SK-N-SH treated with all-trans-retinoic acid at 6 μM for 48 hours (cell line): Measurements from ENCODE around the gene CEP78.

Experiments
- ATAC-seq: fragments of 200-7000 bp; cut with Tn5 transposase; 3 replicates; pipeline ENCODE4 v1.9.1; 2020; ENCODE audit warnings: mild to moderate bottlenecking, moderate library complexity
- ARNTL ChIP-seq: fragments of 450-650 bp; formaldehyde crosslinking; IDR thresholded peaks from 2 replicates; pipeline ENCODE4 v1.5.0; 2020; ENCODE audit warnings: low read depth, mild to moderate bottlenecking, moderate library complexity, borderline replicate concordance
- BACH2 ChIP-seq: fragments of 250-450 bp; sonication (Bioruptor Pico); IDR thresholded peaks from 2 replicates; pipeline ENCODE4 v1.9.0; 2021; ENCODE audit warnings: mild to moderate bottlenecking, borderline replicate concordance
- CSDC2 ChIP-seq: fragments of 250-450 bp; sonication (Bioruptor Pico); IDR thresholded peaks from 2 replicates; pipeline ENCODE4 v1.5.0; 2020; ENCODE audit warnings: mild to moderate bottlenecking, moderate library complexity
- ESRRG ChIP-seq: fragments of 250-450 bp; sonication (Bioruptor Pico); IDR thresholded peaks from 2 replicates; pipeline ENCODE4 v1.6.1; 2021; ENCODE audit warnings: mild to moderate bottlenecking
- GLIS3 ChIP-seq: fragments of 250-450 bp; sonication (Bioruptor Pico); IDR thresholded peaks from 2 replicates; pipeline ENCODE4 v1.5.0; 2020; ENCODE audit warnings: mild to moderate bottlenecking, moderate library complexity
- ISL1 ChIP-seq: fragments of 250-450 bp; sonication (Bioruptor Pico); IDR thresholded peaks from 2 replicates; pipeline ENCODE4 v2.1.2; 2022; ENCODE audit warnings: mild to moderate bottlenecking, moderate library complexity
- OSR1 ChIP-seq: fragments of 250-450 bp; sonication (Bioruptor Pico); IDR thresholded peaks from 2 replicates; pipeline ENCODE4 v1.8.0; 2022; ENCODE audit warnings: moderate library complexity, mild to moderate bottlenecking, inconsistent platforms
- PPARA ChIP-seq: fragments of 250-450 bp; sonication (Bioruptor Pico); IDR thresholded peaks from 2 replicates; pipeline ENCODE4 v1.5.0; 2020; ENCODE audit warnings: mild to moderate bottlenecking, borderline replicate concordance
- RARB ChIP-seq: fragments of 250-450 bp; sonication (Bioruptor Pico); IDR thresholded peaks from 2 replicates; pipeline ENCODE4 v1.8.0; 2021; ENCODE audit warnings: mild to moderate bottlenecking, moderate library complexity
- SNAI2 ChIP-seq: fragments of 250-450 bp; sonication (Bioruptor Pico); IDR thresholded peaks from 2 replicates; pipeline ENCODE4 v1.5.0; 2020; ENCODE audit warnings: mild to moderate bottlenecking, moderate library complexity
- TCF4 ChIP-seq: fragments of 250-450 bp; sonication (Bioruptor Pico); IDR thresholded peaks from 2 replicates; pipeline ENCODE4 v1.8.0; 2021; ENCODE audit warnings: mild to moderate bottlenecking, moderate library complexity, borderline replicate concordance
- TOX ChIP-seq: fragments of 250-450 bp; sonication (Bioruptor Pico); IDR thresholded peaks from 2 replicates; pipeline ENCODE4 v1.8.0; 2021; ENCODE audit warnings: mild to moderate bottlenecking, moderate library complexity, borderline replicate concordance
- ZC3H10 ChIP-seq: fragments of 250-450 bp; sonication (Bioruptor Pico); IDR thresholded peaks from 2 replicates; pipeline ENCODE4 v1.5.1; 2021; ENCODE audit warnings: mild to moderate bottlenecking, moderate library complexity
- ZFP3 ChIP-seq: fragments of 250-450 bp; sonication (Bioruptor Pico); IDR thresholded peaks from 2 replicates; pipeline ENCODE4 v1.5.0; 2020; ENCODE audit warnings: mild to moderate bottlenecking, moderate library complexity
- ZFP30 ChIP-seq: fragments of 450-650 bp; formaldehyde crosslinking; IDR thresholded peaks from 2 replicates; pipeline ENCODE4 v1.5.0; 2022; ENCODE audit warnings: mild to moderate bottlenecking, moderate library complexity
- ZNF565 ChIP-seq: fragments of 450-650 bp; formaldehyde crosslinking; conservative IDR thresholded peaks from 2 replicates; pipeline ENCODE4 v1.5.0; 2020; ENCODE audit warnings: low read depth, mild to moderate bottlenecking, moderate library complexity
- ZNF70 ChIP-seq: fragments of 450-650 bp; formaldehyde crosslinking; IDR thresholded peaks from 2 replicates; pipeline ENCODE4 v1.5.0; 2020; ENCODE audit warnings: mild to moderate bottlenecking, moderate library complexity
- TF ChIP-seq, protein P1 (sequence below): fragments of 250-450 bp; sonication (Bioruptor Pico); IDR thresholded peaks from 2 replicates; pipeline ENCODE4 v1.8.0; 2020; ENCODE audit warnings: mild to moderate bottlenecking, moderate library complexity, borderline replicate concordance
- TF ChIP-seq, protein P2 (sequence below): fragments of 250-450 bp; sonication (Bioruptor Pico); IDR thresholded peaks from 2 replicates; pipeline ENCODE4 v1.5.1; 2020; ENCODE audit warnings: low read depth, mild to moderate bottlenecking, moderate library complexity
- TF ChIP-seq, protein P3 (sequence below): fragments of 250-450 bp; sonication (Bioruptor Pico); IDR thresholded peaks from 2 replicates; pipeline ENCODE4 v1.5.0; 2020; ENCODE audit warnings: mild to moderate bottlenecking, moderate library complexity
- TF ChIP-seq, protein P4 (sequence below): fragments of 250-450 bp; sonication (Bioruptor Pico); IDR thresholded peaks from 2 replicates; pipeline ENCODE4 v1.8.0; 2021; ENCODE audit warnings: low read depth, mild to moderate bottlenecking, moderate library complexity, borderline replicate concordance
- TF ChIP-seq, protein P5 (sequence below): fragments of 250-450 bp; sonication (Bioruptor Pico); IDR thresholded peaks from 2 replicates; pipeline ENCODE4 v1.5.1; 2021; ENCODE audit warnings: mild to moderate bottlenecking, moderate library complexity

The CEP78 gene

DNA sequence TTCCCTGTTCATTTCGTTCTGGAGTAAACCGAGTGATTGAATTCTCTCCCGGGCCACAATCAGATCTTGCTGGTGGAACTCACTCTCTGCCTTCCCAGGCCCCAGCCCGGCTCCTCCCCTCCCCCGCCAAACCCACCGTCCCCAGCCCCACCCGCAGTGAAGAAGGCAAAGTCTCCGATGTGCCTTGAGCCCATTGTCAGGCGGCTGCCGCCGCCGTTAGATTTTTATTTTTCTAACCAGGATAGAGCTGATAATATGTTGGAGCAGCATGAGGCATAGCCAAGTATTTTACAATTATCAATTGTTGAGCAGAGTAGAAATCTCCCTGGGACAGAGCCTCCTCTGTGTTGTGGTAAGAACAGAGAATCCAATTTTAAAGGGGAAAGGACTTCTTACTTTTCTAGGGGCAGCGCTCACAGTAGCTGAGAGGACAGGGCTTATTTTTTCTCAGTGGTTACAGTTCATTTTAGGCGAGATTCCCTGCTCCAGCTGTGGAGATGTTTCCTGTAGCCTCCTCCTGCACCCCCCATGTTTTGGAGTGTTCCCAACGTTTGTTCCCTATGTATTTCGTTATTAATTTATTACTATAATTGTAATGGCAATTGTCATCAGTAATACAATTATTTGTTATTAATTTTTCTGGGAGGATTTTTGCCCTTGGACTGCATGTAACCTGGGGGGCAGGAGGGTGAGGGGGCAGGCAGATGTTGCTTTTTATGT lies 62.3 kb downstream of the CEP78 start:
- no peak for TF ChIP-seq ZNF565 (CRISPR knock-in tag)
- TF ChIP-seq, protein P1, sequence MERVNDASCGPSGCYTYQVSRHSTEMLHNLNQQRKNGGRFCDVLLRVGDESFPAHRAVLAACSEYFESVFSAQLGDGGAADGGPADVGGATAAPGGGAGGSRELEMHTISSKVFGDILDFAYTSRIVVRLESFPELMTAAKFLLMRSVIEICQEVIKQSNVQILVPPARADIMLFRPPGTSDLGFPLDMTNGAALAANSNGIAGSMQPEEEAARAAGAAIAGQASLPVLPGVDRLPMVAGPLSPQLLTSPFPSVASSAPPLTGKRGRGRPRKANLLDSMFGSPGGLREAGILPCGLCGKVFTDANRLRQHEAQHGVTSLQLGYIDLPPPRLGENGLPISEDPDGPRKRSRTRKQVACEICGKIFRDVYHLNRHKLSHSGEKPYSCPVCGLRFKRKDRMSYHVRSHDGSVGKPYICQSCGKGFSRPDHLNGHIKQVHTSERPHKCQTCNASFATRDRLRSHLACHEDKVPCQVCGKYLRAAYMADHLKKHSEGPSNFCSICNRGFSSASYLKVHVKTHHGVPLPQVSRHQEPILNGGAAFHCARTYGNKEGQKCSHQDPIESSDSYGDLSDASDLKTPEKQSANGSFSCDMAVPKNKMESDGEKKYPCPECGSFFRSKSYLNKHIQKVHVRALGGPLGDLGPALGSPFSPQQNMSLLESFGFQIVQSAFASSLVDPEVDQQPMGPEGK (CRISPR knock-in tag), result no peak
- TF ChIP-seq PPARA (CRISPR knock-in tag), result no peak
- TF ChIP-seq, protein P2, sequence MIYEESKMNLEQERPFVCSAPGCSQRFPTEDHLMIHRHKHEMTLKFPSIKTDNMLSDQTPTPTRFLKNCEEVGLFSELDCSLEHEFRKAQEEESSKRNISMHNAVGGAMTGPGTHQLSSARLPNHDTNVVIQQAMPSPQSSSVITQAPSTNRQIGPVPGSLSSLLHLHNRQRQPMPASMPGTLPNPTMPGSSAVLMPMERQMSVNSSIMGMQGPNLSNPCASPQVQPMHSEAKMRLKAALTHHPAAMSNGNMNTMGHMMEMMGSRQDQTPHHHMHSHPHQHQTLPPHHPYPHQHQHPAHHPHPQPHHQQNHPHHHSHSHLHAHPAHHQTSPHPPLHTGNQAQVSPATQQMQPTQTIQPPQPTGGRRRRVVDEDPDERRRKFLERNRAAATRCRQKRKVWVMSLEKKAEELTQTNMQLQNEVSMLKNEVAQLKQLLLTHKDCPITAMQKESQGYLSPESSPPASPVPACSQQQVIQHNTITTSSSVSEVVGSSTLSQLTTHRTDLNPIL (CRISPR knock-in tag), result no peak
- no peak for TF ChIP-seq BACH2 (CRISPR knock-in tag)
- no peak for TF ChIP-seq ARNTL (CRISPR knock-in tag)
- TF ChIP-seq, protein P3, sequence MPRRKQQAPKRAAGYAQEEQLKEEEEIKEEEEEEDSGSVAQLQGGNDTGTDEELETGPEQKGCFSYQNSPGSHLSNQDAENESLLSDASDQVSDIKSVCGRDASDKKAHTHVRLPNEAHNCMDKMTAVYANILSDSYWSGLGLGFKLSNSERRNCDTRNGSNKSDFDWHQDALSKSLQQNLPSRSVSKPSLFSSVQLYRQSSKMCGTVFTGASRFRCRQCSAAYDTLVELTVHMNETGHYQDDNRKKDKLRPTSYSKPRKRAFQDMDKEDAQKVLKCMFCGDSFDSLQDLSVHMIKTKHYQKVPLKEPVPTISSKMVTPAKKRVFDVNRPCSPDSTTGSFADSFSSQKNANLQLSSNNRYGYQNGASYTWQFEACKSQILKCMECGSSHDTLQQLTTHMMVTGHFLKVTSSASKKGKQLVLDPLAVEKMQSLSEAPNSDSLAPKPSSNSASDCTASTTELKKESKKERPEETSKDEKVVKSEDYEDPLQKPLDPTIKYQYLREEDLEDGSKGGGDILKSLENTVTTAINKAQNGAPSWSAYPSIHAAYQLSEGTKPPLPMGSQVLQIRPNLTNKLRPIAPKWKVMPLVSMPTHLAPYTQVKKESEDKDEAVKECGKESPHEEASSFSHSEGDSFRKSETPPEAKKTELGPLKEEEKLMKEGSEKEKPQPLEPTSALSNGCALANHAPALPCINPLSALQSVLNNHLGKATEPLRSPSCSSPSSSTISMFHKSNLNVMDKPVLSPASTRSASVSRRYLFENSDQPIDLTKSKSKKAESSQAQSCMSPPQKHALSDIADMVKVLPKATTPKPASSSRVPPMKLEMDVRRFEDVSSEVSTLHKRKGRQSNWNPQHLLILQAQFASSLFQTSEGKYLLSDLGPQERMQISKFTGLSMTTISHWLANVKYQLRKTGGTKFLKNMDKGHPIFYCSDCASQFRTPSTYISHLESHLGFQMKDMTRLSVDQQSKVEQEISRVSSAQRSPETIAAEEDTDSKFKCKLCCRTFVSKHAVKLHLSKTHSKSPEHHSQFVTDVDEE (CRISPR knock-in tag), result no peak
- TF ChIP-seq GLIS3 (CRISPR knock-in tag), result no peak
- TF ChIP-seq TCF4 (CRISPR knock-in tag), result no peak
- no peak for TF ChIP-seq CSDC2 (CRISPR knock-in tag)
- no peak for TF ChIP-seq ZFP30
- TF ChIP-seq TOX (CRISPR knock-in tag), result no peak
- TF ChIP-seq, protein P4, sequence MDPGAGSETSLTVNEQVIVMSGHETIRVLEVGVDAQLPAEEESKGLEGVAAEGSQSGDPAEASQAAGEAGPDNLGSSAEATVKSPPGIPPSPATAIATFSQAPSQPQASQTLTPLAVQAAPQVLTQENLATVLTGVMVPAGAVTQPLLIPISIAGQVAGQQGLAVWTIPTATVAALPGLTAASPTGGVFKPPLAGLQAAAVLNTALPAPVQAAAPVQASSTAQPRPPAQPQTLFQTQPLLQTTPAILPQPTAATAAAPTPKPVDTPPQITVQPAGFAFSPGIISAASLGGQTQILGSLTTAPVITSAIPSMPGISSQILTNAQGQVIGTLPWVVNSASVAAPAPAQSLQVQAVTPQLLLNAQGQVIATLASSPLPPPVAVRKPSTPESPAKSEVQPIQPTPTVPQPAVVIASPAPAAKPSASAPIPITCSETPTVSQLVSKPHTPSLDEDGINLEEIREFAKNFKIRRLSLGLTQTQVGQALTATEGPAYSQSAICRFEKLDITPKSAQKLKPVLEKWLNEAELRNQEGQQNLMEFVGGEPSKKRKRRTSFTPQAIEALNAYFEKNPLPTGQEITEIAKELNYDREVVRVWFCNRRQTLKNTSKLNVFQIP (CRISPR knock-in tag), result no peak
- no peak for TF ChIP-seq RARB
- no peak for TF ChIP-seq OSR1 (CRISPR knock-in tag)
- TF ChIP-seq ISL1 (CRISPR knock-in tag), result no peak
- no peak for TF ChIP-seq ZNF70
- TF ChIP-seq ZC3H10 (CRISPR knock-in tag), result no peak
- TF ChIP-seq, protein P5, sequence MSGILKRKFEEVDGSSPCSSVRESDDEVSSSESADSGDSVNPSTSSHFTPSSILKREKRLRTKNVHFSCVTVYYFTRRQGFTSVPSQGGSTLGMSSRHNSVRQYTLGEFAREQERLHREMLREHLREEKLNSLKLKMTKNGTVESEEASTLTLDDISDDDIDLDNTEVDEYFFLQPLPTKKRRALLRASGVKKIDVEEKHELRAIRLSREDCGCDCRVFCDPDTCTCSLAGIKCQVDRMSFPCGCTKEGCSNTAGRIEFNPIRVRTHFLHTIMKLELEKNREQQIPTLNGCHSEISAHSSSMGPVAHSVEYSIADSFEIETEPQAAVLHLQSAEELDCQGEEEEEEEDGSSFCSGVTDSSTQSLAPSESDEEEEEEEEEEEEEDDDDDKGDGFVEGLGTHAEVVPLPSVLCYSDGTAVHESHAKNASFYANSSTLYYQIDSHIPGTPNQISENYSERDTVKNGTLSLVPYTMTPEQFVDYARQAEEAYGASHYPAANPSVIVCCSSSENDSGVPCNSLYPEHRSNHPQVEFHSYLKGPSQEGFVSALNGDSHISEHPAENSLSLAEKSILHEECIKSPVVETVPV, result no peak
- ATAC-seq, result peak; percentile 2; the same call in 2 of the 3 replicates

DNA sequence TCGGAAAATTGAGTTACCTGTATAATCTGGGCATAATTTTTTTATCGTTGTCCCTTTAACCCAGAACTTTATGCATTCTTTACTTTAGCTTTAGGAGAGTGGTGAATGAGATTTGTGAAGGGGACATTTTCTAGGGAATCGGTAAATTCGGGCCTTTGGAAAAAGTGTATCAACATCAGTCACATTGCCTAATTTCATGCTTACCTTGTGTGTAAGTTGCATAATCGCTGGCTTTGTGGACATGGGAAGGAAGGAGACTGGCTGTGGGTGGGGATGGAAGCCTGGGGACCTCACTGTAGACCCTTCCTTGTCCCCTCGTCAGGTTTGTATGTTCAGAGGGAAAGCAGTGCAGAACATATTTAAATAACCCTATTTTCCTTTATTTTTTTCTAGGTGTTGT lies 64.3 kb downstream of the CEP78 start:
- no peak for ATAC-seq
- TF ChIP-seq, protein P5, result no peak
- TF ChIP-seq ISL1 (CRISPR knock-in tag), result no peak
- TF ChIP-seq, protein P1 (CRISPR knock-in tag), result no peak
- no peak for TF ChIP-seq BACH2 (CRISPR knock-in tag)
- TF ChIP-seq ZNF565 (CRISPR knock-in tag), result no peak
- no peak for TF ChIP-seq RARB
- no peak for TF ChIP-seq ZFP3
- no peak for TF ChIP-seq ZFP30
- no peak for TF ChIP-seq ZC3H10 (CRISPR knock-in tag)
- no peak for TF ChIP-seq PPARA (CRISPR knock-in tag)
- TF ChIP-seq CSDC2 (CRISPR knock-in tag), result no peak
- no peak for TF ChIP-seq ESRRG (CRISPR knock-in tag)
- TF ChIP-seq, protein P3 (CRISPR knock-in tag), result no peak
- no peak for TF ChIP-seq TOX (CRISPR knock-in tag)
- no peak for TF ChIP-seq SNAI2
- no peak for TF ChIP-seq ZNF70
